OCI-LY3 (cell line): ENCODE results near the gene ZSCAN2.
A peak's percentile ranks its signal among the peaks of the same experiment; 100 is the strongest.

Source experiments
- H2AFZ ChIP-seq: fragments of 200-600, 300-600 bp; shearing (Covaris generic); 2 replicates; pipeline ENCODE4 v1.6.0; 2014; ENCODE audit warnings: antibody characterized with exemption, low read depth, low read length
- H3K27ac ChIP-seq: fragments of 200-600, 300-600 bp; sonication (generic); 2 replicates; pipeline ENCODE4 v1.5.1; 2014; ENCODE audit warnings: mild to moderate bottlenecking, low read length, moderate library complexity, mixed read lengths
- H3K27me3 ChIP-seq: fragments of 200-600, 300-600 bp; sonication (generic); 2 replicates; pipeline ENCODE4 v1.6.1; 2014; ENCODE audit warnings: low read depth, low read length, mixed read lengths
- H3K36me3 ChIP-seq: fragments of 200-600, 300-600 bp; sonication (generic); replicated peaks from 2 replicates; pipeline ENCODE3; 2014; ENCODE audit warnings: low read depth, low read length, mixed read lengths
- H3K4me1 ChIP-seq: fragments of 300-600, 200-600 bp; sonication (generic); 2 replicates; pipeline ENCODE4 v1.6.1; 2014; ENCODE audit warnings: low read length, mixed read lengths
- H3K4me2 ChIP-seq: fragments of 200-600, 300-600 bp; sonication (generic); 2 replicates; pipeline ENCODE4 v1.6.1; 2014; ENCODE audit warnings: low read length, mixed read lengths
- H3K4me3 ChIP-seq: fragments of 300-600, 200-600 bp; sonication (generic); 2 replicates; pipeline ENCODE4 v1.5.1; 2014; ENCODE audit warnings: antibody characterized with exemption, mild to moderate bottlenecking, low read length, moderate library complexity
- H3K79me2 ChIP-seq: fragments of 300-600, 200-600 bp; shearing (Covaris generic); 2 replicates; pipeline ENCODE4 v1.6.1; 2014; ENCODE audit warnings: mild to moderate bottlenecking, low read length, mixed read lengths
- H3K9ac ChIP-seq: fragments of 300-600, 200-600 bp; shearing (Covaris generic); 2 replicates; pipeline ENCODE4 v1.6.0; 2014; ENCODE audit warnings: mild to moderate bottlenecking, low read length, moderate library complexity
- H3K9me3 ChIP-seq: fragments of 200-600, 300-600 bp; shearing (Covaris generic); 2 replicates; pipeline ENCODE4 v1.6.1; 2014; ENCODE audit warnings: low read length, mixed read lengths; ENCODE audit not compliant: insufficient read depth
- H4K20me1 ChIP-seq: fragments of 200-600, 300-600 bp; sonication (generic); 2 replicates; pipeline ENCODE4 v1.6.1; 2016; ENCODE audit warnings: low read length, mixed read lengths; ENCODE audit not compliant: insufficient read depth
- EZH2phosphoT487 ChIP-seq: fragments of 200-600 bp; shearing (Covaris generic); IDR thresholded peaks from 2 replicates; pipeline ENCODE4 v1.6.1; 2018; ENCODE audit warnings: antibody characterized with exemption, mixed run types, low read depth
- TF ChIP-seq, protein P1 (sequence below): fragments of 200-600, 300-600 bp; sonication (generic); IDR thresholded peaks from 2 replicates; pipeline ENCODE4 v1.5.1; 2014; ENCODE audit warnings: antibody characterized with exemption, low read length, low read depth

Gene ZSCAN2

DNA sequence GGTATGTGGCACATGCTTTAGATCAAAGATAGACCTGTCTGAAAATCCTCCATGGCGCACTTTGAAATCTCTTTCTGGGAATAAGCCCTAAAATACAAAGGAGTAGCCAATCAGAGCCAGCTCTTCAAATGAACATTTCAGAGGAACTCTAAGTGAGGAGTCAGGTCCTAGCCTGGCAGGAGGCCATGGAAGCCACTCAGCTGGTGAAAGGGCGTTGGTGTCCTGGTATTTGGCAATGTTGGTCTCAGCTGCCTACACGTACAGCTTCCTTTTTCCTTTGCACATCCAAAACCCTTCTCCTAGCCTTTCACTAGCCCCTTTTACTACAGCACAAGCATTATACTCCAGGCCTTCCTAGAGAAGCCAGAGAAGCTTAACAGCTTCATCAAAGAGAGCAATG, 47.7 kb downstream of the ZSCAN2 start:
- Histone ChIP-seq H3K4me1 (peaks cover 6% of the 10 kb centered on the region), H3K4me2 (no peak overlapping the region), H3K27me3 (no peaks in the 10 kb centered on the region), H3K27ac (no peak overlapping the region), H3K9me3 (no peaks in the 10 kb centered on the region), H3K79me2 (peaks cover 15% of the 10 kb centered on the region), H2AFZ (no peak overlapping the region), H3K9ac (no peak overlapping the region), H3K4me3 (no peak overlapping the region), H4K20me1 (no peaks in the 10 kb centered on the region), H3K36me3 (peaks cover 58% of the 10 kb centered on the region)
- TF ChIP-seq, protein P1, sequence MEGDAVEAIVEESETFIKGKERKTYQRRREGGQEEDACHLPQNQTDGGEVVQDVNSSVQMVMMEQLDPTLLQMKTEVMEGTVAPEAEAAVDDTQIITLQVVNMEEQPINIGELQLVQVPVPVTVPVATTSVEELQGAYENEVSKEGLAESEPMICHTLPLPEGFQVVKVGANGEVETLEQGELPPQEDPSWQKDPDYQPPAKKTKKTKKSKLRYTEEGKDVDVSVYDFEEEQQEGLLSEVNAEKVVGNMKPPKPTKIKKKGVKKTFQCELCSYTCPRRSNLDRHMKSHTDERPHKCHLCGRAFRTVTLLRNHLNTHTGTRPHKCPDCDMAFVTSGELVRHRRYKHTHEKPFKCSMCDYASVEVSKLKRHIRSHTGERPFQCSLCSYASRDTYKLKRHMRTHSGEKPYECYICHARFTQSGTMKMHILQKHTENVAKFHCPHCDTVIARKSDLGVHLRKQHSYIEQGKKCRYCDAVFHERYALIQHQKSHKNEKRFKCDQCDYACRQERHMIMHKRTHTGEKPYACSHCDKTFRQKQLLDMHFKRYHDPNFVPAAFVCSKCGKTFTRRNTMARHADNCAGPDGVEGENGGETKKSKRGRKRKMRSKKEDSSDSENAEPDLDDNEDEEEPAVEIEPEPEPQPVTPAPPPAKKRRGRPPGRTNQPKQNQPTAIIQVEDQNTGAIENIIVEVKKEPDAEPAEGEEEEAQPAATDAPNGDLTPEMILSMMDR, result no peak
- no peak for TF ChIP-seq EZH2phosphoT487

DNA sequence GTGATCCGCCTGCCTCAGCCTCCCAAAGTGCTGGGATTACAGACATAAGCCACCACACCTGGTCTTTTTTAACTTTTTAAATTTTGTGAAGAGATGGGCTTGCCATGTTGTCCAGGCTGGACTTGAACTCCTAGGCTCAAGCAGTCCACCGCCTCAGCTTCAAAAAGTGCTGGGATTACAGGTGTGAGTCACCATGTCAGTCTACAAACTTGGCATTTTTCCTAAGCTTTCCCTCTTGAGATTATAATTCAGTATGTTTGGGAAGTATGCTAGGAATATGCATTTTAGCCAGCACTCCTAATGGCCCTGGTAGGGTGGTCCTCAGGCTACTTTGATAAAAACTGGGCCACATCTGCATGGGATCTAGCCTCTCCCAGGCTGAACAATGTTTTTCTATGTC, 48.9 kb downstream of the ZSCAN2 start:
- Histone ChIP-seq H3K9ac (no peak overlapping the region), H4K20me1 (no peaks in the 10 kb centered on the region), H2AFZ (no peak overlapping the region), H3K36me3 (peaks cover 51% of the 10 kb centered on the region), H3K4me3 (no peak overlapping the region), H3K27ac (no peak overlapping the region), H3K4me1 (peaks cover 7% of the 10 kb centered on the region), H3K27me3 (no peaks in the 10 kb centered on the region), H3K79me2 (peaks cover 20% of the 10 kb centered on the region), H3K4me2 (no peak overlapping the region), H3K9me3 (no peaks in the 10 kb centered on the region)
- TF ChIP-seq EZH2phosphoT487, result no peak
- TF ChIP-seq, protein P1, result no peak

- Histone ChIP-seq H3K4me1 (peaks cover 19% of the 10 kb centered on the region), H3K79me2 (peaks cover 20% of the 10 kb centered on the region), H3K9ac (peak overlapping the region; percentile 86), H3K36me3 (peaks cover 21% of the 10 kb centered on the region), H3K4me3 (peak overlapping the region; percentile 91), H3K27ac (peak overlapping the region; percentile 58), H2AFZ (peak overlapping the region; percentile 73), H3K27me3 (no peaks in the 10 kb centered on the region), H4K20me1 (no peaks in the 10 kb centered on the region), H3K9me3 (no peaks in the 10 kb centered on the region), H3K4me2 (peak overlapping the region; percentile 100)
- TF ChIP-seq, protein P1, result no peak
- no peak for TF ChIP-seq EZH2phosphoT487
These were observed 52.7 kb downstream of the ZSCAN2 start for GRCh38 chr15:84653584-84653909.

DNA sequence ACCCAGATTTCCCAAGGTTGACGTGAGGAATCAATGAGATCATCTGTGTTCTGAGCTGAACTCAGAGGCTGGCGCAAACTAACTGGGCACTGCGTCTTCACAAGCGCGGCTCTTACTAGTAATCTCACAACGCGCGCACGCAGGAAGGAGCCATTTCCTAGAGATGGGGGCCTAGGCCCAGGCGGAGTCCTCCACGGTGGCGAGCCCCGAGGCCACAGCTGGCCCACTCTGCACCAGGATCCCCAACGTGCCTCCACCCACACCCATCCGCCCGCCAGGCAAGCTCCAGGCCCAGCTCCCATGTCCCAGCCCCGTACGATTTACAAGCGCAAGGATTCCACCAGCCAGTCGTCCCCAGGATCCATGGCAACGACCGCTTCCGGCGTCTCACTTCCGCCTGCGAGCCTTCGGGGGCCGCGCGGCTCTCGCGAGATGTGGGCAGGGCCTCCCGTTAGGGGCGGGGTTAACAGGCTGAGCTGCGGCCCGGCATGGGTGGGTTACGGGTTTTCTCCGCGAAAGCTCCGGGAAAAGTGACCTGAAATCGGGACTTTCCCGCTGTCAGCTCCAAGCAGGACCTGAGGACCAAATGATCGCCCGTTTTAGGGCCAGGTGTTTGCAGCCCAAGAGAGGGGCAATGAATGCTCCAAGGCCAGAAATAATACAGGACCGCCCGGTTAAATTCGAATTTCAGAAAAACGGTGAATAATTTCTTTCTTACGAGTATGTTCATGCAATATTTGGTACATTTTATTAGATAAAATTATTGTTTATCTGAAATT, 53.3 kb downstream of the ZSCAN2 start, which contains the start of gene WDR73:
Gene WDR73 (minus strand): TSS at position 374 of the 779 bp plus-strand sequence. CDS start 9 bp downstream, at position 365.
- Histone ChIP-seq H3K79me2 (peaks cover 20% of the 10 kb centered on the region), H4K20me1 (no peaks in the 10 kb centered on the region), H3K36me3 (peaks cover 16% of the 10 kb centered on the region), H3K27me3 (no peaks in the 10 kb centered on the region), H3K27ac (peak within 1 kb of the TSS; percentile 58), H3K4me3 (peak within 1 kb of the TSS; percentile 91), H3K9me3 (no peaks in the 10 kb centered on the region), H2AFZ (peak within 1 kb of the TSS; percentile 74), H3K4me2 (peak within 1 kb of the TSS; percentile 100), H3K4me1 (peaks cover 24% of the 10 kb centered on the region), H3K9ac (peak within 1 kb of the TSS; percentile 86)
- TF ChIP-seq EZH2phosphoT487, result no peak
- TF ChIP-seq, protein P1, result no peak
